ENCODE results near the gene NIP7. TPM values are rescaled to one million over a fixed set of nuclear protein-coding genes. Genes with fewer than 3 reads are reported as not detected.
A peak's percentile ranks its signal among the peaks of the same experiment; 100 is the strongest.

NIP7 gene
- total RNA-seq, 1 donor from 2014 or later = 27.2 TPM

- no peak for DNase-seq (ENCODE audit: low read depth)
- H3K4me3 ChIP-seq (ENCODE audit: low read depth, low read length) = no peak overlapping the region
- TF ChIP-seq CTCF (conservative IDR thresholded peaks at IDR 0.05; ENCODE audit: low read depth, low read length) = no peak
Measured at GRCh38 chr16:69373019-69373418, 33.4 kb downstream of the NIP7 start.

- H3K4me3 ChIP-seq (ENCODE audit: low read depth, low read length) = no peak overlapping the region
Measured at GRCh38 chr16:69376393-69377059, 37.0 kb downstream of the NIP7 start.

GRCh38 chr16:69378036-69378435 is 38.5 kb downstream of the NIP7 start:
- no peak for DNase-seq (ENCODE audit: low read depth)
- H3K4me3 ChIP-seq (ENCODE audit: low read depth, low read length) = no peak overlapping the region
- no peak for TF ChIP-seq CTCF (conservative IDR thresholded peaks at IDR 0.05; ENCODE audit: low read depth, low read length)

More at GRCh38 chr16:69376393-69377059, 37.0 kb downstream of the NIP7 start:
- TF ChIP-seq CTCF (conservative IDR thresholded peaks at IDR 0.05; ENCODE audit: low read depth, low read length) = no peak
- no peak for DNase-seq (ENCODE audit: low read depth)

- DNase-seq (ENCODE audit: low read depth) = no peak
- no peak overlapping the region for H3K4me3 ChIP-seq (ENCODE audit: low read depth, low read length)
- no peak for TF ChIP-seq CTCF (conservative IDR thresholded peaks at IDR 0.05; ENCODE audit: low read depth, low read length)
Measured at GRCh38 chr16:69378760-69379159, 39.2 kb downstream of the NIP7 start.

GRCh38 chr16:69381231-69381630 is 41.7 kb downstream of the NIP7 start:
- TF ChIP-seq CTCF (conservative IDR thresholded peaks at IDR 0.05; ENCODE audit: low read depth, low read length) = no peak
- no peak overlapping the region for H3K4me3 ChIP-seq (ENCODE audit: low read depth, low read length)
- no peak for DNase-seq (ENCODE audit: low read depth)

- no peak for TF ChIP-seq CTCF (conservative IDR thresholded peaks at IDR 0.05; ENCODE audit: low read depth, low read length)
- no peak for DNase-seq (ENCODE audit: low read depth)
- no peak overlapping the region for H3K4me3 ChIP-seq (ENCODE audit: low read depth, low read length)
Measured at GRCh38 chr16:69382421-69382820, 42.8 kb downstream of the NIP7 start.

GRCh38 chr16:69384974-69385373 is 45.4 kb downstream of the NIP7 start:
- TF ChIP-seq CTCF (conservative IDR thresholded peaks at IDR 0.05; ENCODE audit: low read depth, low read length) = no peak
- DNase-seq (ENCODE audit: low read depth) = no peak
- H3K4me3 ChIP-seq (ENCODE audit: low read depth, low read length) = peak overlapping the region; percentile 65
